Kidney epithelial cell (primary cell): ENCODE results near the gene D2HGDH. TPM values are rescaled to one million over a fixed set of nuclear protein-coding genes. Genes with fewer than 3 reads are reported as not detected.
"Not testable (repeated sequence)": the region's sequence is repeated elsewhere in the genome, so short reads cannot be mapped to it uniquely, and the experiment has no call there.

Experiments used
- DNase-seq: peaks from one replicate; pipeline ENCODE4 v3.0.0-alpha.2; 2010; ENCODE audit warnings: low read depth
- H3K27me3 ChIP-seq: 2 replicates; pipeline ENCODE4 v1.6.0; 2011; ENCODE audit warnings: low read length; ENCODE audit not compliant: control insufficient read depth, insufficient read depth
- H3K36me3 ChIP-seq: 2 replicates; pipeline ENCODE4 v1.5.1; 2011; ENCODE audit warnings: low read length; ENCODE audit not compliant: control insufficient read depth, insufficient read depth
- H3K4me3 ChIP-seq: 2 replicates; pipeline ENCODE4 v1.5.1; 2011; ENCODE audit warnings: low read depth, mild to moderate bottlenecking, control low read depth, low read length
- total RNA-seq: library from RNA; depleted of rRNA; stranded (reverse); fragments of >200 nt; gene quantifications from 2 replicates; pipeline ENCODE4 v1.2.3, GENCODE V29; 2015
- TF ChIP-seq, protein P1 (sequence below): IDR thresholded peaks from 2 replicates; pipeline ENCODE4 v1.5.1; 2011; ENCODE audit warnings: mild to moderate bottlenecking, moderate library complexity, low read length, control low read depth, inconsistent platforms; ENCODE audit not compliant: insufficient read depth, poor library complexity, severe bottlenecking

D2HGDH gene
- total RNA-seq, 1 donor from 2014 or later = 16.5 TPM

DNA sequence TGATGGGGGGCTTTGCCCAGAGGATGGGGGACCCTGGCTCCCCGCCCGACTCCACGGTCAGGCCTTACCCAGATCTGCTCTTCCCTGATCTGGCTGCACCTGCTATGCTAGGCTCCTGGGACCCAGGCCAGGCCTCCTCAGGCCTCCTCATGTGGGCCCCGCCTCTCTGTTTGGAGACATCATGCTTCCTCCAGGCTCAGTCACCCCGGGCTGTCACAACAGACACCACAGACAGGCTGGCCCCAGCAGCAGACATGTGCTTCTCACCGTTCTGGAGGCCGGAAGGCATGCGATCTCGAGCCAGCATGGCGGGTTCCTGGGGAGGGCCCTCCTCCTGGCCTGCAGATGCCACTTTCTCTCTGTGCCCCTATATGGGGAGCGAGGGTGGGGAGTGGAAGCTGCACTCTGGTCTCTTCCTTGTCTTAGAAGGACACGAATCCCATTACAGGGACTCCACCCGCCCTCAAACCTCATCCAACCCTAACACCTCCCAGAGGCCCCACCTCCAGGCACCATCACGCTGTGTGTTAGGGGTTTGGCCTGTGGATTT is 63.7 kb downstream of the D2HGDH start:
- no peak overlapping the region for H3K4me3 ChIP-seq
- DNase-seq = no peak
- H3K36me3 ChIP-seq = no peaks in the 10 kb centered on the region
- peaks cover 19% of the 10 kb centered on the region for H3K27me3 ChIP-seq
- TF ChIP-seq, protein P1, sequence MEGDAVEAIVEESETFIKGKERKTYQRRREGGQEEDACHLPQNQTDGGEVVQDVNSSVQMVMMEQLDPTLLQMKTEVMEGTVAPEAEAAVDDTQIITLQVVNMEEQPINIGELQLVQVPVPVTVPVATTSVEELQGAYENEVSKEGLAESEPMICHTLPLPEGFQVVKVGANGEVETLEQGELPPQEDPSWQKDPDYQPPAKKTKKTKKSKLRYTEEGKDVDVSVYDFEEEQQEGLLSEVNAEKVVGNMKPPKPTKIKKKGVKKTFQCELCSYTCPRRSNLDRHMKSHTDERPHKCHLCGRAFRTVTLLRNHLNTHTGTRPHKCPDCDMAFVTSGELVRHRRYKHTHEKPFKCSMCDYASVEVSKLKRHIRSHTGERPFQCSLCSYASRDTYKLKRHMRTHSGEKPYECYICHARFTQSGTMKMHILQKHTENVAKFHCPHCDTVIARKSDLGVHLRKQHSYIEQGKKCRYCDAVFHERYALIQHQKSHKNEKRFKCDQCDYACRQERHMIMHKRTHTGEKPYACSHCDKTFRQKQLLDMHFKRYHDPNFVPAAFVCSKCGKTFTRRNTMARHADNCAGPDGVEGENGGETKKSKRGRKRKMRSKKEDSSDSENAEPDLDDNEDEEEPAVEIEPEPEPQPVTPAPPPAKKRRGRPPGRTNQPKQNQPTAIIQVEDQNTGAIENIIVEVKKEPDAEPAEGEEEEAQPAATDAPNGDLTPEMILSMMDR = no peak

DNA sequence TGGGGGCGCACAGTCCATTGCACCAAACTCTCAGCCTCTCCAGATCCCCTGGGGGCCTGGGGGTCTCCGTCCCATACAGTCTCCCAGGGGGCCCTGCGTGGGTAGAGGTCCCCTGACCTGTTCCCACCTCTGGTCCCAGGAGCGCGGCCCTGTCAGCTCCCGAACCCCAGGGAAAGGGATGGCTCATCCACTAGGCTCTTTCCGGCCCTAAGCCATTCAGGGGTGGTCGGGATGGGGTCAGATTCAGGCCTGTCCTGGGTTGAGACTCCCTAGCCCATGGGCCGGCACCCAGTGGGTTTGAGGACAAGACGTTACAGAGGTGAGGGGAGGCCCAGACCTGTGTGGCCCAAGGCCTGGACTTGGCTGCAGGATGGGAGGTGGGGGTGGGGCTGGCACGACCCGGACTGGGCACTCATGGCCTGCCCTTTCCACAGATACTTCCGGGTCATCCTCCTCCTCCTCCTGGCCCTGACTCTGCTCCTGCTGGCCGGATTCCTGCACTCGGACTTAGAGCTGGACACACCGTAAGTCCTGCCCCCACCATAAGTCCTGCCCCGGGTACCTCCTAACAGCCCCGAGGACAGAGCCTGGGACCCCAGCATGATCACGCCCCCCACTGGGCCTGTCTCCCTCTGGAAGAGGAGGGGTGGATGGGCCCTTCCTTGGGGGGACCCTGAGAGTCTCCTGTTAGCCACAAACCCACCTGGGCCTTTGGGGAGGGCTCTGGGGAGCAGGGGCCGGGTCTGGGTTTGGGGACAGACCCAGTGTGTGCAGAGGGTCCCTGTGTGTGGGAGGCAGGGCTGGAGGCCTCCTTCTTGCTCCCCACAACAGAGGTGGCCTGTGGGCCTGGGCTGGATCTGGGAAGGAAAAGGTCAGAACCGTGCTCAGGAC is 64.4 kb downstream of the D2HGDH start:
- Histone ChIP-seq H3K4me3 (no peak overlapping the region), H3K36me3 (no peaks in the 10 kb centered on the region), H3K27me3 (peaks cover 24% of the 10 kb centered on the region)
- TF ChIP-seq, protein P1 = no peak
- no peak for DNase-seq

DNA sequence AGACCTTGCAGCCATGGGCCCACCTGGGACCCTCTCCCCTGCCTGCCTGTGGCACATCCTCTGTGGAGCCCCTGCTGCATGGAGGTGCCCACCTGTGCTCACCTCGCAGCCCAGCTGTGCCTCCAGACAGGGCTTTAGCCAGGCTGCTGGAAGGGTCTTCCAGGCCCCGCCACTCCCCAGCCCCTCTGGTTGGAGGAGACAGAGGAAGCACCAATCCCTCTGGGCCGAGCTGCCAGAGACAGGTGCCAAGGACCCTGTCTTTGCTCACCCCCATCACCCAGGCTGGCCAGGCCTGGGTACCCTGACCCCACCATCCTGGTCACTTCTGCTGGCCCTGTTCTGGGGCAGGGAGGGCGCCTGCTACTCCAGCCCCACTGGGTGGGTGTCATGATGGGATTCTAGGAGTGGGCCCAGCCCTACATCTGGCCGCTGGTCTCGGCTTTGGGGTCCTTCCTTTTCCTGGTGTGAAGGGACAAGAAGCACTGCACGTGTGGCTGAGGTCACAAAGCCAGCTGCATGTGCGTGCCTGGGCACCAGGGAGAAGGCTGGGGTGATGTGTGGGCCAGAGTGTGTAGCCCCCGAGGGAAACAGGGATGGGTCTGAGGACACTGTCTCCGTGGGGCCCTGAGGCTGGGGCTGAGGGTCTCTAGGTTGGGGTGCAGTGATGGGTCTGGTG is 65.2 kb downstream of the D2HGDH start:
- TF ChIP-seq, protein P1 = no peak
- no peaks in the 10 kb centered on the region for H3K36me3 ChIP-seq
- no peak for DNase-seq
- H3K27me3 ChIP-seq = peaks cover 26% of the 10 kb centered on the region
- no peak overlapping the region for H3K4me3 ChIP-seq

DNA sequence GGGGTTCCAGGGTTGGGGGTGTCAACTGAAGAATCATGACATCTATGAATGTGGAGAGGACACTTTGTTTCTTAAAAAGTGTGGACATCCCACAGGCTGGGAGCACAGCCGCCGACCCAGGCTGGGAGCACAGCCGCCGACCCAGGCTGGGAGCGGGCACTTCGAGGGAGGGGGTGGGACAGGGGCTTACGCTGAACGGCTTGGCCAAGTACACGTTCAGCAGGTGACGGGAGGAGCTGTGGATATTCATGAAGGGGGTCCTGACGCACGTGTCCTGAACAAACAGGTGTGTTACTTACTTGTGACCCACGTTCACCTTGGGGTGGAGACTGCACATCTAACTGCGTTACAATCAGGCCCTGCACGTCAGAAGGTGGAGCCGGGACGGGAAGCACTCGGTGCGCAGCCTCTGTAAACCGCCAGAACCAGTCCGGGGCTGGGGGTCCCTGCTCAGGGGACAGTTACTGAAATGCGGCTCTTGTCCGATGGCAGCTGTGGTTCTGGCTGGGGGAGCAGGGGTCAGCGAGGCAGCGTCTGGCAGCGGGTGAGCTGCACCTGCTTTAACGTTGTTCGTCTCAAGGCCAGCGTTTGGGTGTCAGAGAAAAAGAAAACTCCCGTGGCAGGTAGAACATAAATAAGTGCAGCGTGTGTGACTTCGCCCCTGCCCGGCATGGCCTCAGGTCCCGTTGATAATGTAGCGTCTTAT is 65.9 kb downstream of the D2HGDH start:
- not testable (repeated sequence) for H3K4me3 ChIP-seq, DNase-seq, H3K36me3 ChIP-seq
- H3K27me3 ChIP-seq = peaks cover 26% of the 10 kb centered on the region

DNA sequence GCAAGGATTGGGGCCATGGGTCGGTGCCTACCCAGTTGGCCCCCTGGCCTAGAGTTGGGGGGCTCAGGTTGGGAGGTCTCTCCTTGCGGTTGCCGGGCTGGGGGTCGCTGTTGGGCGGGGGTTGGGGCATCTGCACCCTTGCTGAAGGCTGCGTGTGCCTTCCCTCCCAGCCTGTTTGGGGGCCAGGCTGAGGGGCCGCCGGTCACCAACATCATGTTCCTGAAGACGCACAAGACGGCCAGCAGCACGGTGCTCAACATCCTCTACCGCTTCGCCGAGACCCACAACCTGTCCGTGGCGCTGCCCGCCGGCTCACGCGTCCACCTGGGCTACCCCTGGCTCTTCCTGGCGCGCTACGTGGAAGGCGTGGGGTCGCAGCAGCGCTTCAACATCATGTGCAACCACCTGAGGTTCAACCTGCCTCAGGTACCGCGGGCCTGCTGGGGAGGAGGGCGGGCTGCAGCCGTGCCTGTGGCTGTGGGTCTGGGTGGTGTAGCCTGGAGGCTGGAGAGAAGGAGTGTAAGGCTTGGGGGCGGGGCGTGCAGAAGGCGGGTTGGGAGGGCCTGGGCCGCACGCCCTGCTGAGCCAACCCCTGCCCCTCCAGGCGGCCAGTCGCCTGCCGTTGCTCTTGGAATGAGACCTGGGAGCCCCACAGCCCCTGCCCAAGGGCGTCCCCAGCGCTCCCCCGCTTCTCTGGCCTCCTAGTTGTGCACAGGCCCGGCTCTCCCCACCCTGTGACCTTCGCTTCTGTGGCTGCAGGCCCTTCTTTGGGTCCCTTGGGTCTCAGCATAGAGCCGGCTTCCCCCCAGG is 67.4 kb downstream of the D2HGDH start:
- TF ChIP-seq, protein P1 = no peak
- H3K36me3 ChIP-seq = no peaks in the 10 kb centered on the region
- no peak overlapping the region for H3K4me3 ChIP-seq
- H3K27me3 ChIP-seq = peaks cover 26% of the 10 kb centered on the region
- no peak for DNase-seq
